ENCODE measurements around the gene ASTL.

DNA sequence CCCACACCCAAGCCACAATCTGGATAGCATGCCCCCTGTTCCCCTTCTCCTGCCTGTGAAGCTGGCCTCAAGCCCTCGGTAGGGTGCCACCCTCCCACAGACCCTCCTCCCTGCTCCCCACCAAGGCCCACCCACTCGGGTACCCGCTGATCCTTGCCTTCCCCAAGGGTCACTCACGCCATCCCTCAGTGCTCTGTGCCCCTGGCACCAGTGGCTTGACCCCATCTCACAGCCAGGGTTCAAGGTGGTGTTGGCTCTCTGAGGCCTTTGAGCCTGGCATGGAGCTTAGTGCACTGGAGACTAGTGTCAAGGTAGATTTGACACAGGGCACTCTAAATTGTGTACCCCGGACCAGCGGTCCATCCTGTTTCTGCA lies 33.8 kb downstream of the ASTL start:
- TF ChIP-seq, protein P1, sequence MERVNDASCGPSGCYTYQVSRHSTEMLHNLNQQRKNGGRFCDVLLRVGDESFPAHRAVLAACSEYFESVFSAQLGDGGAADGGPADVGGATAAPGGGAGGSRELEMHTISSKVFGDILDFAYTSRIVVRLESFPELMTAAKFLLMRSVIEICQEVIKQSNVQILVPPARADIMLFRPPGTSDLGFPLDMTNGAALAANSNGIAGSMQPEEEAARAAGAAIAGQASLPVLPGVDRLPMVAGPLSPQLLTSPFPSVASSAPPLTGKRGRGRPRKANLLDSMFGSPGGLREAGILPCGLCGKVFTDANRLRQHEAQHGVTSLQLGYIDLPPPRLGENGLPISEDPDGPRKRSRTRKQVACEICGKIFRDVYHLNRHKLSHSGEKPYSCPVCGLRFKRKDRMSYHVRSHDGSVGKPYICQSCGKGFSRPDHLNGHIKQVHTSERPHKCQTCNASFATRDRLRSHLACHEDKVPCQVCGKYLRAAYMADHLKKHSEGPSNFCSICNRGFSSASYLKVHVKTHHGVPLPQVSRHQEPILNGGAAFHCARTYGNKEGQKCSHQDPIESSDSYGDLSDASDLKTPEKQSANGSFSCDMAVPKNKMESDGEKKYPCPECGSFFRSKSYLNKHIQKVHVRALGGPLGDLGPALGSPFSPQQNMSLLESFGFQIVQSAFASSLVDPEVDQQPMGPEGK (CRISPR knock-in tag; IDR thresholded peaks at IDR 0.05; ENCODE audit: borderline replicate concordance): no peak
- TF ChIP-seq ZNF565 (CRISPR knock-in tag; conservative IDR thresholded peaks at IDR 0.05; ENCODE audit: low read depth) (no peak), ZFP30 (CRISPR knock-in tag; IDR thresholded peaks at IDR 0.05) (no peak), SNAI2 (CRISPR knock-in tag; IDR thresholded peaks at IDR 0.05) (no peak), ZFP3 (CRISPR knock-in tag; IDR thresholded peaks at IDR 0.05) (no peak), ISL1 (CRISPR knock-in tag; IDR thresholded peaks at IDR 0.05) (no peak), PPARA (CRISPR knock-in tag; IDR thresholded peaks at IDR 0.05; ENCODE audit: borderline replicate concordance) (no peak), ZNF70 (CRISPR knock-in tag; IDR thresholded peaks at IDR 0.05) (no peak), TOX (CRISPR knock-in tag; IDR thresholded peaks at IDR 0.05; ENCODE audit: borderline replicate concordance) (no peak)
